Calu3 (cell line): Measurements from ENCODE around the gene BARX1. TPM values are rescaled to one million over a fixed set of nuclear protein-coding genes. Genes with fewer than 3 reads are reported as not detected.

Experiments
- BruUV-seq: library from RNA; stranded (reverse); fragments of 400-500 nt; replicated peaks from 2 replicates; lab custom pipeline; 2021; lab: Mats Ljungman, UMichigan
- CTCF ChIA-PET: fragments of 300-600 bp; sonication (Branson Sonifier 250); formaldehyde crosslinking; loops from one replicate; lab custom pipeline; 2022; ENCODE audit warnings: antibody characterized with exemption; lab: Charles Lee
- DNase-seq: peaks from one replicate; pipeline ENCODE4 v3.0.0; 2022
- H3K27ac Mint-ChIP-seq: one replicate; pipeline ENCODE4 v1.8.0; 2022; ENCODE audit warnings: mixed read lengths; ENCODE audit not compliant: unreplicated experiment
- H3K27me3 Mint-ChIP-seq: one replicate; pipeline ENCODE4 v1.8.0; 2022; ENCODE audit warnings: mixed read lengths; ENCODE audit not compliant: unreplicated experiment
- H3K36me3 Mint-ChIP-seq: one replicate; pipeline ENCODE4 v1.8.0; 2022; ENCODE audit warnings: mild to moderate bottlenecking, moderate library complexity, mixed read lengths; ENCODE audit not compliant: insufficient read depth, unreplicated experiment
- H3K4me1 Mint-ChIP-seq: one replicate; pipeline ENCODE4 v1.8.0; 2022; ENCODE audit warnings: mild to moderate bottlenecking, low read depth, mixed read lengths; ENCODE audit not compliant: unreplicated experiment
- H3K4me3 Mint-ChIP-seq: one replicate; pipeline ENCODE4 v1.8.0; 2022; ENCODE audit warnings: mild to moderate bottlenecking, low read depth, moderate library complexity, mixed read lengths; ENCODE audit not compliant: unreplicated experiment
- H3K9me3 Mint-ChIP-seq: one replicate; pipeline ENCODE4 v1.8.0; 2022; ENCODE audit warnings: low read depth, mixed read lengths; ENCODE audit not compliant: unreplicated experiment
- CTCF ChIP-seq: fragments of 200-600 bp; IDR thresholded peaks from one replicate; pipeline ENCODE4 v1.8.0; 2022; ENCODE audit warnings: antibody characterized with exemption; ENCODE audit not compliant: unreplicated experiment
- intact Hi-C: fragments of 100-400 bp; cut with micrococcal nuclease; formaldehyde crosslinking; loops from one replicate; pipeline ENCODE4 v1.10.0; 2022; ENCODE audit not compliant: unreplicated experiment
- total RNA-seq: library from RNA; stranded (reverse); gene quantifications from 2 replicates; pipeline ENCODE4 v1.2.3, GENCODE V29; 2022

The BARX1 gene
- total RNA-seq, 1 experiment from 2014 or later = not detected

- H3K27me3 Mint-ChIP-seq = peaks cover 59% of the 10 kb centered on the region
- H3K4me3 Mint-ChIP-seq = no peak overlapping the region
- no peaks in the 10 kb centered on the region for H3K36me3 Mint-ChIP-seq
- no peak for TF ChIP-seq CTCF
- CTCF ChIA-PET = no interaction called here
- DNase-seq = no peak
- intact Hi-C loops = no loop called here
- no peaks in the 10 kb centered on the region for H3K9me3 Mint-ChIP-seq
- no peak overlapping the region for H3K27ac Mint-ChIP-seq
- no peaks in the 10 kb centered on the region for H3K4me1 Mint-ChIP-seq
- no TSS peak for BruUV-seq
Measured at GRCh38 chr9:93916358-93916757, 38.8 kb downstream of the BARX1 start.

GRCh38 chr9:93911801-93912554 is 43.2 kb downstream of the BARX1 start:
- Mint-ChIP-seq H3K9me3 (no peaks in the 10 kb centered on the region), H3K4me1 (no peaks in the 10 kb centered on the region), H3K4me3 (no peak overlapping the region), H3K27ac (no peak overlapping the region), H3K36me3 (no peaks in the 10 kb centered on the region), H3K27me3 (peaks cover 55% of the 10 kb centered on the region)
- intact Hi-C loops = no loop called here
- DNase-seq = no peak
- BruUV-seq = no TSS peak
- CTCF ChIA-PET = no interaction called here
- no peak for TF ChIP-seq CTCF

GRCh38 chr9:93911136-93911745 is 43.9 kb downstream of the BARX1 start:
- no peak for TF ChIP-seq CTCF
- Mint-ChIP-seq H3K27ac (no peak overlapping the region), H3K27me3 (peaks cover 55% of the 10 kb centered on the region), H3K4me3 (no peak overlapping the region), H3K4me1 (no peaks in the 10 kb centered on the region), H3K36me3 (no peaks in the 10 kb centered on the region), H3K9me3 (no peaks in the 10 kb centered on the region)
- intact Hi-C loops = no loop called here
- no peak for DNase-seq
- CTCF ChIA-PET = no interaction called here
- BruUV-seq = no TSS peak

- BruUV-seq = no TSS peak
- CTCF ChIA-PET = no interaction called here
- no peak for TF ChIP-seq CTCF
- Mint-ChIP-seq H3K4me1 (no peaks in the 10 kb centered on the region), H3K4me3 (no peak overlapping the region), H3K27me3 (peaks cover 55% of the 10 kb centered on the region), H3K27ac (no peak overlapping the region), H3K36me3 (no peaks in the 10 kb centered on the region), H3K9me3 (no peaks in the 10 kb centered on the region)
- intact Hi-C loops = no loop called here
- DNase-seq = no peak
Measured at GRCh38 chr9:93910598-93910997, 44.6 kb downstream of the BARX1 start.
